Right lobe of liver (tissue), 6 donors: ENCODE results near the gene PLAGL2. TPM values are rescaled to one million over a fixed set of nuclear protein-coding genes. Genes with fewer than 3 reads are reported as not detected.
A peak's percentile ranks its signal among the peaks of the same experiment; 100 is the strongest.
"Not testable (repeated sequence)": the region's sequence is repeated elsewhere in the genome, so short reads cannot be mapped to it uniquely, and the experiment has no call there.

Experiments used
- ATAC-seq, 4 donors: fragments of 200-7000 bp; cut with Tn5 transposase; one replicate each; pipeline ENCODE4 v1.9.1; 2020; ENCODE audit warnings: mild to moderate bottlenecking in 4 of 4, moderate library complexity in 4 of 4
- DNase-seq, 3 donors: peaks; one replicate each; pipeline ENCODE4 v3.0.0-alpha.2; 2020
- H3K27ac ChIP-seq, 3 donors: fragments of 200-600 bp; one replicate each; pipeline ENCODE4 v1.8.0; 2022
- H3K27me3 ChIP-seq, 2 donors: fragments of 200-600 bp; one replicate each; pipeline ENCODE4 v1.8.0; 2022
- H3K36me3 ChIP-seq, 4 donors: fragments of 200-600 bp; sonication (generic) in 1 of 4; one replicate each; pipeline versions ENCODE4 v1.5.1 to v1.8.0; 2017 to 2022; ENCODE audit warnings: control low read depth in 1 of 4
- H3K4me1 ChIP-seq, 4 donors: fragments of 200-600 bp; sonication (generic) in 1 of 4; one replicate each; pipeline versions ENCODE4 v1.5.1 to v1.8.0; 2017 to 2022; ENCODE audit warnings: control low read depth in 1 of 4
- H3K4me3 ChIP-seq, 3 donors: fragments of 200-600 bp; one replicate each; pipeline ENCODE4 v1.8.0; 2022
- H3K9me3 ChIP-seq, 4 donors: fragments of 200-600 bp; sonication (generic) in 1 of 4; one replicate each; pipeline versions ENCODE4 v1.5.1 to v1.8.0; 2017 to 2022; ENCODE audit warnings: control low read depth in 1 of 4
- CTCF ChIP-seq, 4 donors: fragments of 200-600 bp in 3 of 4; fragments of 450-650 bp in 1 of 4; IDR thresholded peaks; one replicate each; pipeline versions ENCODE4 v1.5.1 to v1.8.0; 2016 to 2022; ENCODE audit warnings: antibody characterized with exemption in 4 of 4, mild to moderate bottlenecking in 2 of 4
- POLR2A ChIP-seq: fragments of 450-650 bp; IDR thresholded peaks from one replicate; pipeline ENCODE4 v1.6.1; 2017; ENCODE audit warnings: antibody characterized with exemption, mild to moderate bottlenecking
- WGBS: methylation state at CpG from one replicate; pipeline ENCODE4 v1.1.6; 2018; ENCODE audit warnings: low coverage, low lambda C conversion rate; ENCODE audit not compliant: insufficient coverage; ENCODE audit errors: missing lambda C conversion rate; 5-methylcytosine and 5-hydroxymethylcytosine counted together
- intact Hi-C, 2 donors: fragments of 100-400 bp; cut with DNase I; formaldehyde crosslinking; loops; one replicate each; pipeline versions ENCODE4 v1.11.2 to v1.14.1; 2022
- total RNA-seq, 6 experiments: library from RNA; depleted of rRNA in 2 of 6; stranded (reverse); fragments of >200 nt in 2 of 6; fragmentation: NEBNext Ultra II Directional in 3 of 6; extraction: Animal tissue kit (Norgen Biotek cat#: 25700) in 3 of 6; gene quantifications; one replicate each; pipeline versions ENCODE4 v1.1.0 to v1.2.4, GENCODE V29; 2016 to 2023
- donor health status: DM: no; HTN: yes; CAD: no.
- donor health status: DM: no; HTN: no; CAD: no.
- donor health status: DM: no; HTN: no; CAD: no.
- donor health status: DM: no; HTN: yes; CAD: no.
- donor health status: DM: no; HTN: yes; CAD: no.

The PLAGL2 gene
- total RNA-seq, 6 experiments from 2014 or later = 1.5 to 3.1 (median 2.4) TPM

- DNase-seq (no peak), ATAC-seq (no peak)
- intact Hi-C loops = no loop called here
- Histone ChIP-seq H3K36me3 (no peaks in the 10 kb centered on the region), H3K4me3 (no peak overlapping the region), H3K4me1 (peaks cover 0 to 16% (median 7%) of the 10 kb centered on the region in 4 donors), H3K27me3 (no peaks in the 10 kb centered on the region), H3K27ac (no peak overlapping the region), H3K9me3 (no peaks in the 10 kb centered on the region)
- WGBS = 87% methylated on average over 4 of the region's 5 CpGs
- no peak for TF ChIP-seq CTCF (IDR thresholded peaks at IDR 0.05)
- TF ChIP-seq POLR2A = no peak
These were observed 40.5 kb upstream of the PLAGL2 start for GRCh38 chr20:32248043-32248442.

GRCh38 chr20:32246208-32246607 is 38.7 kb upstream of the PLAGL2 start:
- WGBS = 97% methylated on average over 3 of the region's 5 CpGs

DNA sequence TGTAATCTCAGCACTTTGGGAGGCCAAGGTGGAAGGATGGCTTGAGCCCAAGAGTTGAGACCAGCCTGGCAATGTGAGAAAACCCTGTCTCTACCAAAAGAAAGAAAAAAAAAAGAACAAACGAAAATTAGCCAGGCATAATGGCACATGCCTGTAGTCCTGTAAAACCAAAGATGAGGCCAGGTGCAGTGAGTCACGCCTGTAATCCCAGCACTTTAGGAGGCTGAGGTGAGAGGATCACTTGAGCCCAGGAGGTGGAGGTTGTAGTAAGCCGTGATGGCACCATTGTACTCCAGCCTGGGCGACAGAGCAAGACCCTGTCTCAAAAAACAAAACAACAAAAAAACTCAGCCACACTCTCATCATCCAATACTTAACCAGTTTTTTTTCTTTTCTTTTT is 37.4 kb upstream of the PLAGL2 start:
- no peak overlapping the region for H3K4me3 ChIP-seq
- no peak for DNase-seq
- no peak overlapping the region for H3K27ac ChIP-seq
- no peak for TF ChIP-seq POLR2A
- H3K9me3 ChIP-seq = no peaks in the 10 kb centered on the region
- no peak for ATAC-seq
- peaks cover 0 to 24% (median 7%) of the 10 kb centered on the region in 4 donors for H3K4me1 ChIP-seq
- H3K27me3 ChIP-seq = no peaks in the 10 kb centered on the region
- H3K36me3 ChIP-seq = no peaks in the 10 kb centered on the region
- intact Hi-C loops = no loop called here
- 90% methylated on average over 4 of the region's 4 CpGs for WGBS

More at GRCh38 chr20:32246208-32246607, 38.7 kb upstream of the PLAGL2 start:
- H3K9me3 ChIP-seq, intact Hi-C loops, H3K36me3 ChIP-seq, H3K27me3 ChIP-seq, H3K4me3 ChIP-seq, H3K27ac ChIP-seq, DNase-seq, ATAC-seq: not testable (repeated sequence)
- H3K4me1 ChIP-seq = peaks cover 0 to 16% (median 7%) of the 10 kb centered on the region in 4 donors

DNA sequence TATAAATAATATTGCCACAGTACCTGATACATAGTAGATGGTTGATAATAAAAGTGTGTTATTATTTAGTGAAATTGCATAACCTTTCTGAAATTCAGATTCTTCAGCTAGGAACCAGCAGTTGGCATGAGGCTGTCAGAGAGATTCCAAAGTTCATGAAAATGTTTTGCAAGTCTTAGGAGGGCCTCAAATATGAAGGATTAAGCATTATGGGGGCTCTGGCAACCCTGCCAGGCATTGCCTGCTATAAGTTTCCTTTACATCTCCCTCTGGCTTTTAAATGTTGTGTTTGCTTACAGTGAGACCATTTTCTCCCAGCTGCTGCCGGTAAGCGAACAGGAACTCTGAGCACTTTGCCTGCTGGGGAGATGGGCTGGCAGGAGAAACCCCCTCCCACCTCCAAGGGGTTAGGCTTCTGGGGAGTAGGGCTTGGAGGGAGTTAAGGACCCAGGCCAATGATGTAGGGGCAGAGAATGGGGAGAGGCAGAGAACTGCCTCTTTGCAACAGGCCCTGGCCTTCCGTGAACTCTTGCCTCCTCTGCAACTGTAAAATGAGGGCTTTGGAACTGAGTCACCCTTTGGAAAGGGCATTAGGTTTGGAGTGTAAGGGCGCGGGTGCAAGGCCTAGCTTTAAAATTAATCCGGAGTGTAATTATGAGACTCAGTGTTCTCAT is 36.7 kb upstream of the PLAGL2 start:
- ATAC-seq = peak; percentile 62 to 79 (median 70)
- TF ChIP-seq CTCF (IDR thresholded peaks at IDR 0.05) (no peak), POLR2A (no peak)
- intact Hi-C loops = no loop called here

GRCh38 chr20:32241807-32242206 is 34.3 kb upstream of the PLAGL2 start:
- Histone ChIP-seq H3K36me3 (no peaks in the 10 kb centered on the region), H3K4me3 (no peak overlapping the region), H3K9me3 (no peaks in the 10 kb centered on the region), H3K4me1 (peaks cover 0 to 30% (median 7%) of the 10 kb centered on the region in 4 donors), H3K27ac (no peak overlapping the region), H3K27me3 (no peaks in the 10 kb centered on the region)
- intact Hi-C loops = no loop called here
- ATAC-seq (no peak), DNase-seq (no peak)
- 96% methylated on average over 3 of the region's 4 CpGs for WGBS
- no peak for TF ChIP-seq CTCF (IDR thresholded peaks at IDR 0.05)
- TF ChIP-seq POLR2A = no peak

More for the DNA sequence above, 36.7 kb upstream of the PLAGL2 start:
- no peaks in the 10 kb centered on the region for H3K9me3 ChIP-seq
- no peak for DNase-seq
- peak overlapping the region in 2 of 3 donors; percentile 11 to 21 for H3K27ac ChIP-seq
- no peaks in the 10 kb centered on the region for H3K27me3 ChIP-seq
- no peaks in the 10 kb centered on the region for H3K36me3 ChIP-seq
- H3K4me3 ChIP-seq = no peak overlapping the region
- H3K4me1 ChIP-seq = peaks cover 0 to 28% (median 7%) of the 10 kb centered on the region in 4 donors
- WGBS = 61% methylated on average over 6 of the region's 6 CpGs
